Measurements from ENCODE around the gene P3R3URF.

The P3R3URF gene

GRCh38 chr1:46171871-46172270, 4.4 kb downstream of the P3R3URF start:
- no peak for DNase-seq

GRCh38 chr1:46171351-46171750, 4.9 kb downstream of the P3R3URF start:
- no peak for DNase-seq

GRCh38 chr1:46169811-46170454, 6.4 kb downstream of the P3R3URF start:
- no peak for DNase-seq

- no peak for DNase-seq
Measured at GRCh38 chr1:46168477-46168876, 7.8 kb downstream of the P3R3URF start.

GRCh38 chr1:46166521-46167462, 9.5 kb downstream of the P3R3URF start:
- peak in 1 of 2 experiments; percentile 29 for DNase-seq

- no peak for DNase-seq
Measured at GRCh38 chr1:46160212-46160611, 16.1 kb downstream of the P3R3URF start.

GRCh38 chr1:46159516-46159915, 16.8 kb downstream of the P3R3URF start:
- no peak for DNase-seq

GRCh38 chr1:46158312-46159281, 17.7 kb downstream of the P3R3URF start:
- DNase-seq: no peak

- DNase-seq: no peak
Measured at GRCh38 chr1:46157916-46158311, 18.4 kb downstream of the P3R3URF start.

- no peak for DNase-seq
Measured at GRCh38 chr1:46153732-46154131, 22.6 kb downstream of the P3R3URF start.

GRCh38 chr1:46153228-46153627, 23.1 kb downstream of the P3R3URF start:
- no peak for DNase-seq

- DNase-seq: no peak
Measured at GRCh38 chr1:46152016-46152415, 24.3 kb downstream of the P3R3URF start.

GRCh38 chr1:46150085-46150484, 26.2 kb downstream of the P3R3URF start:
- DNase-seq: no peak

GRCh38 chr1:46148318-46148717, 28.0 kb downstream of the P3R3URF start:
- DNase-seq: no peak

- no peak for DNase-seq
Measured at GRCh38 chr1:46137916-46138315, 38.4 kb downstream of the P3R3URF start.

GRCh38 chr1:46136711-46137110, 39.6 kb downstream of the P3R3URF start:
- no peak for DNase-seq

- DNase-seq: no peak
Measured at GRCh38 chr1:46134660-46135331, 41.5 kb downstream of the P3R3URF start.

GRCh38 chr1:46133781-46134350, 42.4 kb downstream of the P3R3URF start:
- DNase-seq: no peak

GRCh38 chr1:46133181-46133658, 43.1 kb downstream of the P3R3URF start:
- DNase-seq: no peak

GRCh38 chr1:46132529-46133180, 43.6 kb downstream of the P3R3URF start, which contains the start of gene PIK3R3:
PIK3R3 (minus strand) TSS chr1:46132629; CDS start chr1:46131952, 677 bp downstream.
- peak; percentile 77 to 80 for DNase-seq
